PC-3 (cell line): ENCODE data around the gene CERS5. TPM values are rescaled to one million over a fixed set of nuclear protein-coding genes. Genes with fewer than 3 reads are reported as not detected.

Experiments used
- ATAC-seq: fragments of 200-7000 bp; cut with Tn5 transposase; 2 replicates; pipeline ENCODE4 v1.9.1; 2020; ENCODE audit warnings: mild to moderate bottlenecking, moderate library complexity
- BruUV-seq: library from RNA; stranded (reverse); fragments of 400-500 nt; replicated peaks from 2 replicates; lab custom pipeline; 2021; lab: Mats Ljungman, UMichigan
- CTCF ChIA-PET: fragments of 300-600 bp; sonication (Branson Sonifier 250); formaldehyde crosslinking; loops from one replicate; lab custom pipeline; 2022; ENCODE audit warnings: antibody characterized with exemption; lab: Charles Lee
- POLR2A ChIA-PET: fragments of 300-600 bp; sonication (Branson Sonifier 250); formaldehyde crosslinking; loops from one replicate; lab custom pipeline; 2022; ENCODE audit warnings: antibody characterized with exemption; ENCODE audit not compliant: unreplicated experiment; lab: Charles Lee
- DNase-seq: peaks from one replicate; pipeline ENCODE4 v3.0.0-alpha.2; 2015
- H2AFZ ChIP-seq: fragments of 300-600 bp; sonication (generic); 2 replicates; pipeline ENCODE4 v1.6.0; 2016; ENCODE audit warnings: antibody characterized with exemption, low read length
- H3F3A ChIP-seq: fragments of 300-600 bp; sonication (generic); one replicate; pipeline ENCODE4 v1.6.0; 2017; ENCODE audit warnings: antibody characterized with exemption, low read length, control low read depth, mild to moderate bottlenecking; ENCODE audit not compliant: unreplicated experiment
- H3K27ac ChIP-seq: fragments of 300-600 bp; sonication (generic); 2 replicates; pipeline ENCODE4 v1.5.1; 2016; ENCODE audit warnings: mild to moderate bottlenecking, low read length
- H3K27me3 ChIP-seq: fragments of 300-600 bp; sonication (generic); 2 replicates; pipeline ENCODE4 v1.6.1; 2016; ENCODE audit warnings: low read length, mixed read lengths
- H3K36me3 ChIP-seq: fragments of 300-600 bp; sonication (generic); 2 replicates; pipeline ENCODE4 v1.6.1; 2016; ENCODE audit warnings: low read depth, mixed run types, low read length, mixed read lengths
- H3K4me1 ChIP-seq: fragments of 300-600 bp; sonication (generic); 2 replicates; pipeline ENCODE4 v1.5.1; 2016; ENCODE audit warnings: low read length; ENCODE audit not compliant: insufficient read depth
- H3K4me2 ChIP-seq: fragments of 300-600 bp; sonication (generic); 2 replicates; pipeline ENCODE4 v1.6.0; 2016; ENCODE audit warnings: low read length
- H3K4me3 ChIP-seq: fragments of 300-600 bp; sonication (generic); 2 replicates; pipeline ENCODE4 v1.5.1; 2016; ENCODE audit warnings: mild to moderate bottlenecking, low read length, mixed read lengths
- H3K79me2 ChIP-seq: fragments of 300-600 bp; sonication (generic); 2 replicates; pipeline ENCODE4 v1.6.1; 2017; ENCODE audit warnings: low read length, mixed read lengths
- H3K9ac ChIP-seq: fragments of 300-600 bp; sonication (generic); 2 replicates; pipeline ENCODE4 v1.6.0; 2016; ENCODE audit warnings: mild to moderate bottlenecking, low read length
- H3K9me2 ChIP-seq: fragments of 300-600 bp; sonication (generic); replicated peaks from 2 replicates; pipeline ENCODE4 v1.6.1; 2016; ENCODE audit warnings: mixed run types, low read length, mixed read lengths
- H3K9me3 ChIP-seq: fragments of 300-600 bp; sonication (generic); 2 replicates; pipeline ENCODE4 v1.6.1; 2016; ENCODE audit warnings: low read length, mixed read lengths
- H4K20me1 ChIP-seq: fragments of 300-600 bp; sonication (generic); 2 replicates; pipeline ENCODE4 v1.6.1; 2016; ENCODE audit warnings: low read length, mixed read lengths
- CTCF ChIP-seq: fragments of 300-600 bp; sonication (generic); conservative IDR thresholded peaks from 2 replicates; pipeline ENCODE4 v1.5.1; 2017; ENCODE audit warnings: antibody characterized with exemption, low read depth, mild to moderate bottlenecking, low read length
- EZH2 ChIP-seq: fragments of 300-600 bp; sonication (generic); IDR thresholded peaks from one replicate; pipeline ENCODE4 v1.6.1; 2017; ENCODE audit warnings: antibody characterized with exemption, mild to moderate bottlenecking, low read length; ENCODE audit not compliant: unreplicated experiment
- EZH2phosphoT487 ChIP-seq: fragments of 300-600 bp; sonication (generic); IDR thresholded peaks from 2 replicates; pipeline ENCODE4 v1.6.1; 2018; ENCODE audit warnings: mild to moderate bottlenecking, antibody characterized with exemption, low read length, borderline replicate concordance
- intact Hi-C: fragments of 100-400 bp; cut with micrococcal nuclease; formaldehyde crosslinking; loops from 2 replicates; pipeline ENCODE4 v1.9.0; 2023
- total RNA-seq: library from RNA; depleted of rRNA; stranded (reverse); fragments of >200 nt; gene quantifications from 2 replicates; pipeline ENCODE4 v1.2.3, GENCODE V29; 2014

CERS5 gene
- total RNA-seq, 1 experiment from 2014 or later, result 24.9 TPM

GRCh38 chr12:50103351-50103750 is 63.8 kb downstream of the CERS5 start:
- BruUV-seq, result no TSS peak
- Histone ChIP-seq H3K27me3 (no peaks in the 10 kb centered on the region), H3K79me2 (no peaks in the 10 kb centered on the region), H3K9ac (no peak overlapping the region), H3K4me3 (no peak overlapping the region), H3K9me2 (no peaks in the 10 kb centered on the region), H3K9me3 (no peaks in the 10 kb centered on the region), H3K4me2 (no peak overlapping the region), H3K27ac (no peak overlapping the region), H4K20me1 (no peaks in the 10 kb centered on the region), H3F3A (no peaks in the 10 kb centered on the region), H3K4me1 (peaks cover 15% of the 10 kb centered on the region), H2AFZ (no peak overlapping the region), H3K36me3 (peaks cover 17% of the 10 kb centered on the region)
- DNase-seq, result no peak
- POLR2A ChIA-PET, result interaction anchor here (0.7 kb wide), 1 partner anchor 64 kb away, joined by 4 read pairs; the partner anchor contains the start of gene CERS5
- CTCF ChIA-PET, result interaction anchor here (1.0 to 1.2 kb wide), 2 partner anchors 15 to 18 kb away, joined by 3 to 4 read pairs; partner anchors contain the start of gene SMARCD1
- no peak for ATAC-seq
- TF ChIP-seq EZH2 (no peak), CTCF (no peak), EZH2phosphoT487 (no peak)
- intact Hi-C loops, result no loop called here

GRCh38 chr12:50102646-50103309 is 64.4 kb downstream of the CERS5 start:
- intact Hi-C loops, result no loop called here
- Histone ChIP-seq H3K36me3 (peaks cover 23% of the 10 kb centered on the region), H2AFZ (no peak overlapping the region), H3K4me3 (no peak overlapping the region), H3K4me2 (no peak overlapping the region), H3K9me2 (no peaks in the 10 kb centered on the region), H3K27ac (no peak overlapping the region), H3K9me3 (no peaks in the 10 kb centered on the region), H3K9ac (no peak overlapping the region), H3F3A (no peaks in the 10 kb centered on the region), H3K79me2 (no peaks in the 10 kb centered on the region), H4K20me1 (no peaks in the 10 kb centered on the region), H3K27me3 (no peaks in the 10 kb centered on the region), H3K4me1 (peaks cover 15% of the 10 kb centered on the region)
- ChIA-PET POLR2A (interaction anchor here (0.7 kb wide), 1 partner anchor 65 kb away, joined by 4 read pairs; the partner anchor contains the start of gene CERS5), CTCF (interaction anchor here (0.6 to 1.0 kb wide), 2 partner anchors 18 to 183 kb away, joined by 3 to 4 read pairs; partner anchors contain the start of gene SMARCD1)
- DNase-seq (no peak), ATAC-seq (no peak)
- no TSS peak for BruUV-seq
- no peak for TF ChIP-seq CTCF
- no peak for TF ChIP-seq EZH2phosphoT487
- no peak for TF ChIP-seq EZH2

- H3K4me2 ChIP-seq, result no peak overlapping the region
- no peaks in the 10 kb centered on the region for H3K9me3 ChIP-seq
- ChIA-PET POLR2A (no interaction called here), CTCF (interaction anchor here (0.6 to 1.0 kb wide), 3 partner anchors 10 to 183 kb away, joined by 3 to 4 read pairs (median 3); partner anchors contain the start of gene COX14)
- no peak for TF ChIP-seq EZH2phosphoT487
- no peak for TF ChIP-seq EZH2
- no peak for TF ChIP-seq CTCF
- no TSS peak for BruUV-seq
- H3K36me3 ChIP-seq, result peaks cover 25% of the 10 kb centered on the region
- intact Hi-C loops, result no loop called here
- H3K27ac ChIP-seq, result no peak overlapping the region
- no peak overlapping the region for H3K9ac ChIP-seq
- peaks cover 15% of the 10 kb centered on the region for H3K4me1 ChIP-seq
- no peak overlapping the region for H2AFZ ChIP-seq
- H3F3A ChIP-seq, result no peaks in the 10 kb centered on the region
- no peak for DNase-seq
- no peak for ATAC-seq
- no peaks in the 10 kb centered on the region for H4K20me1 ChIP-seq
- H3K9me2 ChIP-seq, result no peaks in the 10 kb centered on the region
- no peak overlapping the region for H3K4me3 ChIP-seq
- H3K27me3 ChIP-seq, result no peaks in the 10 kb centered on the region
- H3K79me2 ChIP-seq, result no peaks in the 10 kb centered on the region
Observed at GRCh38 chr12:50102131-50102531, 65.0 kb downstream of the CERS5 start.
